B cell (primary cell): ENCODE results near the gene CCDC80. TPM values are rescaled to one million over a fixed set of nuclear protein-coding genes. Genes with fewer than 3 reads are reported as not detected.

Experiments
- ATAC-seq: fragments of 200-7000 bp; cut with Tn5 transposase; one replicate; pipeline ENCODE4 v1.10.0; 2021; ENCODE audit warnings: low read depth, mild to moderate bottlenecking, moderate number of reproducible peaks, moderate library complexity
- CTCF ChIA-PET: fragments of 350-600 bp; sonication (Branson Sonifier 250); formaldehyde crosslinking; loops from one replicate; lab custom pipeline; 2021; ENCODE audit warnings: antibody characterized with exemption, inconsistent platforms; lab: Charles Lee
- POLR2A ChIA-PET: fragments of 350-600 bp; sonication (Branson Sonifier 250); formaldehyde crosslinking; loops from one replicate; lab custom pipeline; 2021; ENCODE audit warnings: antibody characterized with exemption; lab: Charles Lee
- DNase-seq: peaks from one replicate; pipeline ENCODE4 v3.0.0; 2013
- H2AFZ ChIP-seq: 2 replicates; pipeline ENCODE4 v1.6.1; 2012; ENCODE audit warnings: mild to moderate bottlenecking, low read depth, low read length; ENCODE audit not compliant: insufficient read depth, poor library complexity, severe bottlenecking
- H3K27ac ChIP-seq, 2 donors: 1 replicate in 1 of 2; 2 replicates in 1 of 2; pipeline ENCODE4 v1.5.1; 2012 to 2013; ENCODE audit warnings: low read length in 2 of 2, mild to moderate bottlenecking in 2 of 2, moderate library complexity in 1 of 2
- H3K27me3 ChIP-seq, 4 experiments: fragments of 200-600 bp in 1 of 4; sonication (generic) in 1 of 4; replicated peaks in 1 of 4; 1 replicate in 2 of 4; 2 replicates in 2 of 4; pipeline versions ENCODE4 v1.6.1 to v1.7.0; 2013 to 2016; ENCODE audit warnings: low read length in 3 of 4, mild to moderate bottlenecking in 2 of 4, mixed read lengths in 1 of 4, moderate library complexity in 1 of 4; ENCODE audit not compliant: insufficient read depth in 4 of 4, control insufficient read depth in 3 of 4; ENCODE audit errors: control extremely low read depth in 1 of 4
- H3K36me3 ChIP-seq, 2 experiments: replicated peaks in 1 of 2; 1 replicate in 1 of 2; 2 replicates in 1 of 2; pipeline versions ENCODE4 v1.6.1 to v1.7.1; 2013; ENCODE audit warnings: low read length in 1 of 2; ENCODE audit not compliant: insufficient read depth in 2 of 2, control insufficient read depth in 1 of 2; ENCODE audit errors: control extremely low read depth in 1 of 2, extremely low read depth in 1 of 2
- H3K4me1 ChIP-seq, 2 donors: fragments of 200-600 bp in 1 of 2; sonication (generic) in 1 of 2; 1 replicate in 1 of 2; 2 replicates in 1 of 2; pipeline versions ENCODE4 v1.5.1 to v1.6.1; 2013 to 2017; ENCODE audit warnings: low read length in 2 of 2; ENCODE audit not compliant: control insufficient read depth in 2 of 2, insufficient read depth in 2 of 2
- H3K4me2 ChIP-seq: replicated peaks from 2 replicates; pipeline ENCODE3; 2012; ENCODE audit warnings: mild to moderate bottlenecking, low read depth, low read length; ENCODE audit not compliant: poor library complexity, severe bottlenecking
- H3K4me3 ChIP-seq, 5 experiments: fragments of 200-600 bp in 1 of 5; sonication (generic) in 1 of 5; 1 replicate in 3 of 5; 2 replicates in 2 of 5; pipeline versions ENCODE4 v1.5.1 to v1.7.0; 2011 to 2016; ENCODE audit warnings: low read length in 4 of 5, mild to moderate bottlenecking in 4 of 5, low read depth in 2 of 5, control low read depth in 1 of 5, moderate library complexity in 1 of 5; ENCODE audit not compliant: insufficient read depth in 1 of 5; ENCODE audit errors: control extremely low read depth in 1 of 5, extremely low read depth in 1 of 5
- H3K79me2 ChIP-seq: fragments of 200-600 bp; sonication (generic); one replicate; pipeline ENCODE4 v1.6.0; 2016; ENCODE audit warnings: low read length; ENCODE audit not compliant: control insufficient read depth, insufficient read depth
- H3K9ac ChIP-seq: fragments of 200-600 bp; sonication (generic); 2 replicates; pipeline ENCODE4 v1.6.1; 2017; ENCODE audit warnings: mild to moderate bottlenecking, low read length, moderate library complexity
- H3K9me3 ChIP-seq, 3 donors: one replicate each; pipeline versions ENCODE4 v1.6.1 to v1.7.1; 2013; ENCODE audit warnings: low read length in 2 of 3; ENCODE audit not compliant: control insufficient read depth in 2 of 3, insufficient read depth in 1 of 3; ENCODE audit errors: control extremely low read depth in 1 of 3
- H4K20me1 ChIP-seq: 2 replicates; pipeline ENCODE4 v1.6.0; 2012; ENCODE audit warnings: mild to moderate bottlenecking, low read length; ENCODE audit not compliant: insufficient read depth, control insufficient read depth, poor library complexity, severe bottlenecking
- H3K27ac Mint-ChIP-seq: one replicate; pipeline ENCODE4 v1.8.0; 2021; ENCODE audit warnings: mixed read lengths
- H3K27me3 Mint-ChIP-seq: one replicate; pipeline ENCODE4 v1.8.0; 2021; ENCODE audit warnings: mixed read lengths
- H3K4me1 Mint-ChIP-seq: one replicate; pipeline ENCODE4 v1.8.0; 2021; ENCODE audit warnings: mixed read lengths
- H3K4me3 Mint-ChIP-seq: one replicate; pipeline ENCODE4 v1.8.0; 2021; ENCODE audit warnings: mixed read lengths
- H3K9me3 Mint-ChIP-seq: one replicate; pipeline ENCODE4 v1.8.0; 2022; ENCODE audit warnings: mixed read lengths; ENCODE audit not compliant: insufficient read depth
- CTCF ChIP-seq: fragments of 200-600 bp; IDR thresholded peaks from one replicate; pipeline ENCODE4 v1.8.0; 2022; ENCODE audit warnings: antibody characterized with exemption, mild to moderate bottlenecking
- EZH2 ChIP-seq: IDR thresholded peaks from 2 replicates; pipeline ENCODE4 v1.6.1; 2012; ENCODE audit warnings: borderline replicate concordance, low read depth, mild to moderate bottlenecking, moderate library complexity, low read length; ENCODE audit not compliant: insufficient read depth, poor library complexity, severe bottlenecking
- WGBS: methylation state at CpG from one replicate; pipeline ENCODE4 v1.1.5; 2013; ENCODE audit warnings: missing lambda C conversion rate; ENCODE audit not compliant: insufficient coverage; 5-methylcytosine and 5-hydroxymethylcytosine counted together
- intact Hi-C: fragments of 100-400 bp; cut with micrococcal nuclease; formaldehyde crosslinking; loops from one replicate; pipeline ENCODE4 v1.10.0; 2022
- polyA plus RNA-seq: library from polyadenylated mRNA; depleted of rRNA; stranded (reverse); fragments of >200 nt; gene quantifications from 2 replicates; pipeline ENCODE4 v1.2.3, GENCODE V29; 2012
- total RNA-seq, 2 donors: library from RNA; stranded (reverse); fragments of 120-200 nt in 1 of 2; gene quantifications; 1 replicate in 1 of 2; 2 replicates in 1 of 2; pipeline versions ENCODE4 v1.2.3 to v1.2.4, GENCODE V29; 2013 to 2022

CCDC80 gene
- total and polyA plus RNA-seq, 2 donors (not counting 1 experiment from before 2014, with no cell fraction given) = under 0.01 TPM; not detected in 1

GRCh38 chr3:112638327-112639020 lies 2.5 kb downstream of the CCDC80 start:
- H3K9me3 ChIP-seq = no peaks in the 10 kb centered on the region
- peaks cover 0 to 12% (median 2%) of the 10 kb centered on the region in 4 experiments for H3K27me3 ChIP-seq
- DNase-seq (no peak), ATAC-seq (no peak)
- Mint-ChIP-seq H3K27ac (no peak overlapping the region), H3K27me3 (no peaks in the 10 kb centered on the region), H3K9me3 (no peaks in the 10 kb centered on the region), H3K4me3 (no peak overlapping the region), H3K4me1 (peaks cover 5% of the 10 kb centered on the region)
- no peak overlapping the region for H3K4me3 ChIP-seq
- H3K36me3 ChIP-seq = no peaks in the 10 kb centered on the region
- H3K4me2 ChIP-seq = no peak overlapping the region
- ChIA-PET CTCF (interaction anchor here (0.7 to 2.4 kb wide), 5 partner anchors 11 to 650 kb away, joined by 3 to 10 read pairs (median 5); no protein-coding TSS in a partner anchor), POLR2A (no interaction called here)
- TF ChIP-seq CTCF (no peak), EZH2 (no peak)
- H3K4me1 ChIP-seq = peaks cover 0 to 5% of the 10 kb centered on the region in 2 donors
- no peak overlapping the region for H2AFZ ChIP-seq
- no peaks in the 10 kb centered on the region for H3K79me2 ChIP-seq
- H3K9ac ChIP-seq = no peak overlapping the region
- no peak overlapping the region for H3K27ac ChIP-seq
- H4K20me1 ChIP-seq = no peaks in the 10 kb centered on the region
- WGBS = 98% methylated on average over 12 of the region's 17 CpGs
- intact Hi-C loops = no loop called here

DNA sequence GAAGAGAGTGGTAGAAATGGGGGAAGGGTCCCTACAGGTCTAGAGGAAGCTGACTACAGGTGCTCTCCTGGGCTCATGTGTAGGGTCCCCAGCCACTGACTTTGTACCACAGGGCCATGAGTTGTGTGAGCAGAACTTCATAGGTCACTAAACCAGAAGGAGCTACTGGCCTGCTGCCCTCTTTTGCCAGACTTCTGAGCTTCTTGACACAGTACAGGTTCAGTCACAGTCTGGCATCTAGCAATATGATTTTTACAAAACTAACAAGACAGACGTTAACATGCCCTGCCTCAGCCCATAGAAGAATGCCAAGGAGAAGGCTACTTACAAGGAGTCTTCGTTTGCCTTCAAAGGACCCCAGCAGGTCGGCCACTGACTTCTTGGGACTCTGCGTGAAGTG lies 3.2 kb downstream of the CCDC80 start:
- Histone ChIP-seq H3K27ac (no peak overlapping the region), H3K79me2 (no peaks in the 10 kb centered on the region), H3K36me3 (no peaks in the 10 kb centered on the region), H3K4me3 (no peak overlapping the region), H3K4me2 (no peak overlapping the region), H3K4me1 (no peaks in the 10 kb centered on the region), H4K20me1 (no peaks in the 10 kb centered on the region), H2AFZ (no peak overlapping the region), H3K9ac (no peak overlapping the region), H3K27me3 (peaks cover 0 to 12% (median 2%) of the 10 kb centered on the region in 4 experiments), H3K9me3 (no peaks in the 10 kb centered on the region)
- CTCF ChIA-PET = interaction anchor here (1.0 to 2.4 kb wide), 7 partner anchors 8 to 651 kb away, joined by 3 to 10 read pairs (median 4); partner anchors contain the start of gene SLC9C1
- POLR2A ChIA-PET = no interaction called here
- no peak for DNase-seq
- Mint-ChIP-seq H3K27ac (no peak overlapping the region), H3K9me3 (no peaks in the 10 kb centered on the region), H3K4me3 (no peak overlapping the region), H3K4me1 (no peaks in the 10 kb centered on the region), H3K27me3 (no peaks in the 10 kb centered on the region)
- intact Hi-C loops = no loop called here
- no peak for ATAC-seq
- TF ChIP-seq EZH2 = no peak
- no peak for TF ChIP-seq CTCF
- WGBS = no CpG with 5 or more reads among the region's 4 CpGs
